Osteoblast (primary cell): ENCODE measurements around the gene AGBL1. TPM values are rescaled to one million over a fixed set of nuclear protein-coding genes. Genes with fewer than 3 reads are reported as not detected.

ENCODE experiments used
- DNase-seq: peaks from one replicate; pipeline ENCODE4 v3.0.0; 2011; ENCODE audit warnings: low spot score, mixed read lengths; ENCODE audit not compliant: insufficient read length; ENCODE audit errors: missing footprints
- H2AFZ ChIP-seq: 2 replicates; pipeline ENCODE4 v1.6.0; 2011; ENCODE audit warnings: mild to moderate bottlenecking, low read length
- H3K27ac ChIP-seq: 2 replicates; pipeline ENCODE4 v1.5.1; 2011; ENCODE audit warnings: mild to moderate bottlenecking, low read depth, low read length, moderate library complexity
- H3K27me3 ChIP-seq: 2 replicates; pipeline ENCODE4 v1.6.0; 2012; ENCODE audit warnings: mild to moderate bottlenecking, control low read depth, inconsistent platforms, low read length, moderate library complexity; ENCODE audit not compliant: insufficient read depth
- H3K36me3 ChIP-seq: 2 replicates; pipeline ENCODE4 v1.5.1; 2011; ENCODE audit warnings: mild to moderate bottlenecking, low read length, control low read depth, moderate library complexity; ENCODE audit not compliant: insufficient read depth
- H3K4me1 ChIP-seq: 2 replicates; pipeline ENCODE4 v1.5.1; 2011; ENCODE audit warnings: mild to moderate bottlenecking, low read length, control low read depth, moderate library complexity; ENCODE audit not compliant: insufficient read depth
- H3K4me2 ChIP-seq: 2 replicates; pipeline ENCODE4 v1.6.0; 2011; ENCODE audit warnings: mild to moderate bottlenecking, low read length; ENCODE audit not compliant: insufficient read depth
- H3K4me3 ChIP-seq: fragments of 200-600 bp; sonication (generic); 3 replicates; pipeline ENCODE4 v1.5.1; 2012; ENCODE audit warnings: mild to moderate bottlenecking, low read length, inconsistent platforms; ENCODE audit not compliant: insufficient read depth
- H3K79me2 ChIP-seq: 2 replicates; pipeline ENCODE4 v1.6.0; 2012; ENCODE audit warnings: mild to moderate bottlenecking, low read length, control low read depth, inconsistent platforms; ENCODE audit not compliant: insufficient read depth
- H3K9me3 ChIP-seq: 2 replicates; pipeline ENCODE4 v1.5.1; 2011; ENCODE audit warnings: low read depth, low read length, control low read depth
- H4K20me1 ChIP-seq: 2 replicates; pipeline ENCODE4 v1.6.0; 2012; ENCODE audit warnings: mild to moderate bottlenecking, low read length, control low read depth; ENCODE audit not compliant: insufficient read depth
- total RNA-seq: library from RNA; depleted of rRNA; stranded (reverse); fragments of >200 nt; gene quantifications from 2 replicates; pipeline ENCODE4 v1.2.3, GENCODE V29; 2012
- TF ChIP-seq, protein P1 (sequence below): IDR thresholded peaks from 2 replicates; pipeline ENCODE4 v1.5.1; 2011; ENCODE audit warnings: mild to moderate bottlenecking, low read depth, low read length, moderate library complexity; ENCODE audit errors: extremely low read depth

AGBL1 gene
- total RNA-seq, 1 donor: not detected

DNA sequence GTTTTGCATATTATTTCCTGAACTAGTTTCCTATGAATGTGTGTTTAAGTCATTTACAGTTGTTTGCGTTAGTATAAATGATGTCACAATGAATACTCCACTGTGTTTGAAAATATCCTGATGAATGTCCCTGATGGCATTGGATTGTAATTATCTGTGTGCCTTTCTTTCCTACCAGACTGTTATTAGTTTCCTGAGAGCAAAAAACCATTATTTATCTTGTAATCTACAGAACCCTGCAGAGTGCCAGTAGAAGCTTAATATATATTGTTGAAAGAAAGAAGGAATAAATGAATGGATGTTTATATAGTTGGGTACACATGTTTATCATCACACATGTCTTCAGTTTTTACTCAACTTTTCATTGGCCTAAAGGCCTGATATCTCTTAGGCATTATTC, 312.6 kb downstream of the AGBL1 start:
- H3K79me2 ChIP-seq: no peaks in the 10 kb centered on the region
- no peaks in the 10 kb centered on the region for H3K4me1 ChIP-seq
- peaks cover 4% of the 10 kb centered on the region for H3K9me3 ChIP-seq
- TF ChIP-seq, protein P1, sequence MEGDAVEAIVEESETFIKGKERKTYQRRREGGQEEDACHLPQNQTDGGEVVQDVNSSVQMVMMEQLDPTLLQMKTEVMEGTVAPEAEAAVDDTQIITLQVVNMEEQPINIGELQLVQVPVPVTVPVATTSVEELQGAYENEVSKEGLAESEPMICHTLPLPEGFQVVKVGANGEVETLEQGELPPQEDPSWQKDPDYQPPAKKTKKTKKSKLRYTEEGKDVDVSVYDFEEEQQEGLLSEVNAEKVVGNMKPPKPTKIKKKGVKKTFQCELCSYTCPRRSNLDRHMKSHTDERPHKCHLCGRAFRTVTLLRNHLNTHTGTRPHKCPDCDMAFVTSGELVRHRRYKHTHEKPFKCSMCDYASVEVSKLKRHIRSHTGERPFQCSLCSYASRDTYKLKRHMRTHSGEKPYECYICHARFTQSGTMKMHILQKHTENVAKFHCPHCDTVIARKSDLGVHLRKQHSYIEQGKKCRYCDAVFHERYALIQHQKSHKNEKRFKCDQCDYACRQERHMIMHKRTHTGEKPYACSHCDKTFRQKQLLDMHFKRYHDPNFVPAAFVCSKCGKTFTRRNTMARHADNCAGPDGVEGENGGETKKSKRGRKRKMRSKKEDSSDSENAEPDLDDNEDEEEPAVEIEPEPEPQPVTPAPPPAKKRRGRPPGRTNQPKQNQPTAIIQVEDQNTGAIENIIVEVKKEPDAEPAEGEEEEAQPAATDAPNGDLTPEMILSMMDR: no peak
- H3K4me2 ChIP-seq: no peak overlapping the region
- no peaks in the 10 kb centered on the region for H3K36me3 ChIP-seq
- no peak overlapping the region for H2AFZ ChIP-seq
- H3K4me3 ChIP-seq: no peak overlapping the region
- no peaks in the 10 kb centered on the region for H4K20me1 ChIP-seq
- H3K27ac ChIP-seq: no peak overlapping the region
- H3K27me3 ChIP-seq: no peaks in the 10 kb centered on the region
- no peak for DNase-seq

DNA sequence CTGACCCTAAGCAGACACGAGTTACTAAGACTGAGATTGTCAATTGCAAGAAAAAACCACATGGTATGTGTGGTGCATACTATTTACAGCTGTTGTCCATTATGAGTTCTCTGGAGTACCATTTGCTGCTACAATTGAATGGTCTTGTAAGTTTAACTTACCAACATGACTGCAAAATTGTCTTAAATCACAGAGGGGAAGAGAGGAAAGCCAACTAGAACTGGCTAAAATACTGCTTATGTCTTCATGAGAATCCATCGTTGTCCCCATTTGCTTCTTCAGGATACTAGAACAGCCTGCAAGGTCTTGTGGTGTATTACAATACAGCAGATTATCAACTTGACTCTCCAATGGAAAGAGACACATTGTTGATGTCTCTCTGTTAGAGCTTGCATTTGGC, 313.2 kb downstream of the AGBL1 start:
- no peak for DNase-seq
- Histone ChIP-seq H4K20me1 (no peaks in the 10 kb centered on the region), H3K27ac (no peak overlapping the region), H3K27me3 (no peaks in the 10 kb centered on the region), H2AFZ (no peak overlapping the region), H3K36me3 (no peaks in the 10 kb centered on the region), H3K9me3 (peaks cover 4% of the 10 kb centered on the region), H3K4me3 (no peak overlapping the region), H3K4me2 (no peak overlapping the region), H3K79me2 (no peaks in the 10 kb centered on the region), H3K4me1 (no peaks in the 10 kb centered on the region)
- TF ChIP-seq, protein P1: no peak

DNA sequence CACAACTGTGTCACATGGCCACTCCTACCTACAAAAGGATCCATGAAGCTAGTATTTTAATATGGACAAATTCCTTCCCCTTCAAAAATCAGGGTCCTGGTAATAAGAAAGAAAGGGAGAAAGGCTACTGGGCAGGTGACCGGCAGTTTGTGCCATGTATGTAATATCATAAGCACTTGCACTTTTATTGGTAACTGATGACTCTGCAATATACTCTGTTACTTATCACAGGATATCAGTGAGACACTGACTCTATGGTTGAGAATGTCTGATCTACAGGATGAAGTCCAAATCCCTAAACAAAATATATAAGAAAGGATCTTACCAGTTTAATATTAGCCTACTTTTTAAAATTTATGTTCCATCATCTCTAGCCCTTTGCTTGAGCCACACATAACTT, 315.2 kb downstream of the AGBL1 start:
- H3K4me3 ChIP-seq: no peak overlapping the region
- H3K27me3 ChIP-seq: no peaks in the 10 kb centered on the region
- no peak overlapping the region for H3K27ac ChIP-seq

DNA sequence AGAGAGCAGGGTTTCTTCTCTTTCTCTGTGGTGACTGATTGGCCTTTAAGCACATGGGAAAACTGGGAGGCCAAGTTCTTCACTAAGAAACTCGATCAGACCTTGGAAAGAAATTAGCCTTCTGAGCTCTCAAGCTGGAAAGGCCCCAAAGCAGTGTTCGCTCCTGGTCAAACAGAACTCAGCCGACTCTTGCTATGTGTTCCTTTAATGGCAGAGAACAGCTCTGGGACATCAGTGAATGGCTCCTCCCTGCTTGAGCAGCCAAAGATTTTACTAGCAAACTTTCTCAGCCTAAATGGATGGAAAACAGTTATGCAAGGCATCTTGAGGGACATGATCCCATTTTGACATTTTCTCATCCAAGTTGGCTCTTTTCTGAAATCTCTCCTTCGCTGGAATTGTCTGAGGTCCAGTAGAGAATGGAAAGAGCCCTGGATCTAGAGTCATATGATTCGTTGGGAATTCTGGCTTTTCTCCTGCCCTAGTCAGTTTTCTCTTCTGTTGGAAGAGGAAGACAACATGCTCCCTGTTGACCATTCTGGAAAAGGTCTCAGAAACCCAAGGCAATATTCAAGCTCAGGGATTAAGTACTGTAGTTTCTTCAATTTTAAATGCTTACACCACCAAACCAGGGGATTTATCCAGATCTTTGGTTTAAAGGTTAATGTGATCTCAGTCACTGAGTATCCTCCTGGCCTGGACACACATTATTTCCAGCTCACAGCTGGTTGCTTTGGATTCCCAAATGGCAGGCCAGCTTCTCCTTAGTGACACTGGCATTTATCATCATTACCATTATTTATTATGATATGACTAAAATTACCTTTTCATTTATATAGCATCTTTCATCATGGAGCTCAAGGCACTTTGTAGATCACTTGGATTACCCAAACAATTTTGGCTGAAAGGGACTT, 319.6 kb downstream of the AGBL1 start:
- H2AFZ ChIP-seq: no peak overlapping the region
- H3K4me3 ChIP-seq: no peak overlapping the region
- H3K4me1 ChIP-seq: no peaks in the 10 kb centered on the region
- no peaks in the 10 kb centered on the region for H3K79me2 ChIP-seq
- TF ChIP-seq, protein P1: no peak
- H3K4me2 ChIP-seq: no peak overlapping the region
- no peaks in the 10 kb centered on the region for H3K36me3 ChIP-seq
- no peaks in the 10 kb centered on the region for H3K27me3 ChIP-seq
- no peaks in the 10 kb centered on the region for H3K9me3 ChIP-seq
- no peak overlapping the region for H3K27ac ChIP-seq
- no peaks in the 10 kb centered on the region for H4K20me1 ChIP-seq
- DNase-seq: no peak

More for the DNA sequence above, 315.2 kb downstream of the AGBL1 start:
- Histone ChIP-seq H3K4me1 (no peaks in the 10 kb centered on the region), H2AFZ (no peak overlapping the region), H3K4me2 (no peak overlapping the region), H3K9me3 (peaks cover 4% of the 10 kb centered on the region), H4K20me1 (no peaks in the 10 kb centered on the region), H3K79me2 (no peaks in the 10 kb centered on the region), H3K36me3 (no peaks in the 10 kb centered on the region)
- DNase-seq: no peak
- TF ChIP-seq, protein P1: no peak
